DMS53 treated with DMSO at 0.1 percent for 48 hours (cell line): ENCODE measurements around the gene PAK4.

Experiments used
- DNase-seq: peaks from one replicate; lab custom pipeline; 2025; ENCODE audit not compliant: unreplicated experiment; lab: John Stamatoyannopoulos, UW

Gene PAK4

DNA sequence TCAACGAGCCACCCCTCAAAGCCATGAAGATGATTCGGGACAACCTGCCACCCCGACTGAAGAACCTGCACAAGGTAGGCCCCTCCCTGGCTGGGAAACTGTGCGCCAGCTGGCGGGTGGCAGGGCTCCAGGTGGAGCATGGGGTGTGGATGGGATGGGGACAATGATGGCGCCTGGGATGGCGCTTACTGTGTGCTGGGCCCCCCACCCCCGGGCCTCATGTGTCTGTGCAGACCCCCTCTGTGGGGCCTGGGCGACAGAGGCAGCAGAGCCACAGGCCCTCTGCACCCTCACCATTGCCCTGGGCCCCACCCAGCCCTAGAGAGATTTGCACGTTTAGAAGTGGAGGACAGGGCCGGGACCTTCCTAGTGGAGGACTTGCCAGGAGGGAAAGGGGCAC is 52.1 kb downstream of the PAK4 start:
- DNase-seq, result no peak

DNA sequence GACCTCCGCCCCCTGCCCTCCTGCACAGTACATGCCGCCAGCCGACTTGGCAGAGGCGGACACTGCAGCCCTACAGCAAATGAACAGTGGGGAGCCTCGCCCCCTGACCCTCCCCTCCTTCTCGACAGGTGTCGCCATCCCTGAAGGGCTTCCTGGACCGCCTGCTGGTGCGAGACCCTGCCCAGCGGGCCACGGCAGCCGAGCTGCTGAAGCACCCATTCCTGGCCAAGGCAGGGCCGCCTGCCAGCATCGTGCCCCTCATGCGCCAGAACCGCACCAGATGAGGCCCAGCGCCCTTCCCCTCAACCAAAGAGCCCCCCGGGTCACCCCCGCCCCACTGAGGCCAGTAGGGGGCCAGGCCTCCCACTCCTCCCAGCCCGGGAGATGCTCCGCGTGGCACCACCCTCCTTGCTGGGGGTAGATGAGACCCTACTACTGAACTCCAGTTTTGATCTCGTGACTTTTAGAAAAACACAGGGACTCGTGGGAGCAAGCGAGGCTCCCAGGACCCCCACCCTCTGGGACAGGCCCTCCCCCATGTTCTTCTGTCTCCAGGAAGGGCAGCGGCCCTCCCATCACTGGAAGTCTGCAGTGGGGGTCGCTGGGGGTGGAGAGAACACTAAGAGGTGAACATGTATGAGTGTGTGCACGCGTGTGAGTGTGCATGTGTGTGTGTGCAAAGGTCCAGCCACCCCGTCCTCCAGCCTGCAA is 52.9 kb downstream of the PAK4 start:
- no peak for DNase-seq

DNA sequence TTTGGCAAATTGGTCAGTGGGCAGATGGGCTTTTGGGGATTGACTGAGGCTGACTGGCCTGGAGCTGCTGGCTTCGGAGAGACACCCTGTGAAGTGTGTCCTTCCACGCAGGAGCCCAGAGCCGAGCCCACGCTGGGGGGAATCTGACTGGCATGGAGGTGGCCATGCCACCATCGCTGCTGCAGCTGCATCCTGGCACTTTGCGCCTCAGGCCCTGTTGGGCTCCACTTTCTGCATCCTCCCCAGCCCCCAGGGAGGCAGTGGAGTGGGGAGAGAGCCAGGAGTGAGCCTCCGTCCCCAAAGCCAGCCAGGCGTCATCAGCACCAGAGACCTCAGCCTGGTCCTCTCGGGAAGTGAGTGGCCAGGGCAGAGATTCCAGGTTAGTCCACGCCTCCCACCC is 54.2 kb downstream of the PAK4 start:
- DNase-seq, result no peak

DNA sequence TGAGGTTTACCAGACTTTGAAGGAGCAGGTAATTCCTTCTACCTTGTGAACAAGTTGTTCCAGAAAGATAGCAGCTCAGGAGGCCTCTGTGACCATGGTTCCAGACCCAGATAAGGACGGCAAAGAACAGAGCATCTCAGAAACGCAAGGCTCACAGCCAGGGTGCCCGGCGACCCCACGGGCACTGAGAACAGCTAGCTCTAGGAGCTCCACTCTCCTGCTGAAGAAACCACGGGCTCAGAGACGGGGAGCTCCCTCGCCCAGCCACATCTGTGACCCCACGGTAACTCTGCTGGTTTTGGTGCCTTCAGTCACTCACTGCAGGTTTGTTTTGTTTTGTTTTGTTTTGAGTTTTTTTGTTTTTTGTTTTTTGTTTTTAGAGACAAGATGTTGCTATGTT is 55.2 kb downstream of the PAK4 start:
- DNase-seq, result no peak

DNA sequence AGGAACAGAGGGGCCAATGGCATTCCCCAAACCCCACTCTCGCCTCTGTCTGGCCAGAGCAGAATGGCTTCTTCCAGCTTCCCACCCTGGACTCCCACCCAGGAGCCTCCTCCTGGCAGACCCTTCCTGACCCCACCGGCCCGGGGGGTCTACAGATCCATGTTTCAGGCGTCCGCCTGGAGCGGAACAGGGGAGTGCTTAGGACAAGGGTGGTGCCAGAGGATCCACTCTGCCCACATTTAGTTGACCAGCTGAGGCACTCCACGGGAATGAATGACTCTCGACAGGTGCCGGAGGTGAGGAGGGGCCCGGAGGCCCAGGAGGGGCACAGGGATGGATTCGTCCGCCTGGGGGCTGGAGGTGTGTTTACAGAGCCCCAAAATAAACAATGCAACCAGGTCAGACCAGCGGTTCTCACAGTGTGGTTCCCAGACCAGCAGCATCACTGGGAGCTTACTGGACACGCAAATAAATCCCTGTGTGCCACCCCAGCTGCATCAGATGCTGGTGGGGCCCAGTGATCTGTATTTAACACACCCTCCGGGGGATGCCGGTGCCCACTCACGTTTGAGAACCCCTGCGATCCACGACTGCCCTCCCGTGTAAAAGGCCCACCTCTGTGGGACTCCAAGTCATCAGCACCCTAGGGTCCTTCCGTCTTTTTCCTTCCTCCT is 56.1 kb downstream of the PAK4 start:
- DNase-seq, result no peak

DNA sequence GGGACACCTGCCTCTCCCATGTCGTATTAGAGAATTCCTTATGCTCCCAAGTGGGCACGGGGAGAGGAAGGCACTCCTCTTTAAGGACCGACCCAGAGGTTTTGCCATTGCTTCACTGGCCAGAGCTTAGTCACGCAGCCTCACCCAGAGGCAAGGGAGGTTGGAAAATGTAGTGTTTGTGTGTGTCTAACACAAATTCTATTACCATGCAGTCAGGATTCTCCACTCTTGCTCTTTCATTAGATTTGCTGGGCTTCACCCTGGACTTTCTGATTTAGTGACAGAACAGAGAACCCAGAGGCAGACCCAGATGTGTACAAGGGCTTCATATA is 56.6 kb downstream of the PAK4 start:
- DNase-seq, result no peak

DNA sequence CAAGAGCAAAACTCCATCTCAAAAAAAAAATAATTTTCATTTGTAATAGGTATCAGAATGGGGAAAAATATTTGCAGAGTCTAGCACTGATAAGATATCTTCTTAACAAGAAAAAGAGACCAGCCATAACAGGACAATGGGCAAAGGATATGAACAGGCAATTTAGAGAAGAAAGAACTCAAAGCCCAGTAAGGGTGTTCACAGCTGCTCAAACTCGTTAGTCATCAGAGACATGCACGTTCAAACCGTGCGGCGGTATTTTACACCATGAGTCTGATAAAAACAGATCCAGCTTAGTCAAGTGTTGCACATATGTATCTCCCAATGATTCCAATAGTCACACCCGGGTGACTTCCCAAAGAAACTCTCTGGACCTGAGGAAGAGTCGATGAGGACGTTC is 57.5 kb downstream of the PAK4 start:
- DNase-seq, result no peak

DNA sequence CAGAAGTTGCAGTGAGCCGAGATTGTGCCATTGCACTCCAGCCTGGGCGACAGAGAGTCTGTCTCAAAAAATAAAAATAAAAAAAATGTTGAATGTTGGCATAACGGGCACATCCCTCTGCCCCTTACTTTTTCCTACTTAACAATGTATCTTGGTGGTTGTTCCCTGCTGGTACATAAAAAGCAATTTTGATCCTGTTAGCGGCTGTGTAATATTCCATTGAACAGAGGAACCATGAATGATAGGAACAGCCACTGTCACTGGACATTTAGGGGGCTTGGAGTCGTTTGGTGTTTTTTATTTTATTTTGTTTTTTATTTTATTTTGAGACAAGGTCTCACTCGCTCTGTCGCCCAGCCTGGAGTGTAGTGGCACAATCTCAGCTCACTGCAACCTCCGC is 60.8 kb downstream of the PAK4 start:
- DNase-seq, result no peak

DNA sequence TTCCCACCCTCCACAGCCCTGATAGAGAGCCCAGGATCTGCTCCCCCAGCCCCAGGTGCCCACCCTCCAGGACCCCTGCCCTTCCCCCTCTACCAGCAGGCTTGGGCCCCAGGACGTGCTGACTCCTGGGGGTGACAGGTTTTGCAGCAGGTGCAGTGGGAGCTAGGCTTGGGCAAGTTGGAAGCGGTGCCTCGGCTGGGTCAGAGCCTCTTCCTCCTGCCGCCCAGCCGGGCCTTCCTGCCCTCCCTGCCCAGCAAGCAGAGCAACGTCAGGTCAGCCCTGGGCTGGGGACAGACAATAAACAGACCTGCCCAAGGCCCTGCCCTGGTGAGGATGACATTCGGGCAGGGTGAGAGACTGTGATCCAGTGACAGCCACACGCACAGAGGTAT is 62.0 kb downstream of the PAK4 start:
- no peak for DNase-seq

DNA sequence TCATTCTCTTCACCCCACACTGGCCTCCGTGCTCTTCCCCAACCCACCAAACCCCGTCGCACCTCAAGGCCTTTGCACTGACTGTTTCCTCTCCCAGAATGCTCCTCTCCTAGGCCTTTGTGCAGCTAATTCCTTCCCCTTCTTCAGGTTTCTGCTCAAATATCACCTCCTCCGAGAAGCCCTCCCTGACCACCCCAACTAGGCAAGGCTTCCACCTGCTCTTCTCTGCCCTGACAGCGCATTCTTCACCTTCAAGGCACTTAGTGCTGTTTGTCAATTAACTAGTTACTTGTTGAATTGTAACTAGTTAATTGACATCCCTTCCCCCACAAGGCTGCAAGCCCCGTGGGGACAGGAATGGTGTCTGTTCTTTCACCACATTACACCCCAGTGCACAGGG is 63.4 kb downstream of the PAK4 start:
- no peak for DNase-seq

DNA sequence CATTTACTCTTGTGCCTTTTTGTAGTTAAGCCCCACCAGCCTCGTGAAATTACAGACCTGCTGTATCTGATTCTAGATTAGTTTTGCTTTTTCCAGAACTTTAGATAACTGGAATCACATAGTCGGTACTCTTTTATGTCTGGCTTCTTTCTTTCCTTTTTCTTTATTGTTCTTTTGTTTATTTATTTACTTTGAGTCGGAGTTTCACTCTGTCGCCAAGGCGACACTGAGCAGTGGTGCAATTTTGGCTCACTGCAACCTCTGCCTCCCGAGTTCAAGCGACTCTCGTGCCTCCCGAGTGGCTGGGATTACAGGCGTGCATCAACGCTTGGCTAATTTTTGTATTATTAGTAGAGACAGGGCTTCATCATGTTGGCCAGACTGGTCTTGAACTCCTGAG is 65.2 kb downstream of the PAK4 start:
- DNase-seq, result no peak

DNA sequence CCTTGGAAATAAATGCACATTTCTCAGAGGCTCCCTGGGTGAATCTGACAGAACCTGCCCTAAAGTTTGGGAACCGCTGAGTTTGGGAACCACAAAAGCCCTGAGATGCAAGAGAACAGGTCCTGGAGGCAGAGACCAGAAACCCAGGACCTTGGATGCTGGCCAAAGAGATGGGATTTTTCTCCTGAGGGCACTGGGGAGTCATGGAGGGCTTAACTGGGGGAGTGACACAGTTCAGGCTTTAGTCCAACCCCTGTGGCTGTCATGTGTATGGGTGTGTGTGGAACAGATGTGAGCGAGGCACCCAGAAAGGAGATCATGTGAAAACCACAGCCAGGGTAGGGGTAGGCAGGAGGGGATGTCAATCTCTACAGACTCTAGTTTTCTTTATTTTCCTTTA is 67.3 kb downstream of the PAK4 start:
- DNase-seq, result no peak

DNA sequence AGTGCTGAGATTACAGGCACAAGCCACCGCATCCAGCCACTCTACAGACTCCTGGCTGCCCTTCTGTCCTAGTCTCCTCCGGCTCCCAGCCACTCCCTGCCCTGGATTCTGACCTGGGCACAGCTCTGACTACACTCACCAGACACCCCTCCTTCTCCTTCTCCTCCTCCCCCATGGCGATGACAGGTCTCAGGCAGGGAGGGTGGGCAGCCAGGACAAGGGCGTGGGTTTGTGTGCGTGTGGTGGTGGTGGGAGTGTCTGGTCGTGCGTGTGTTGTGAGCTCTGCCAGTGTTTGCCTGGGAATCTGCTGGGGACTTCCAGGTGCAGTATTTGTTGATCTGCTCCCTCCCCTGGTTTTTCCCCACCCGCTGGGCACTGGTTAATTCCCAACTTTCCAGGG is 68.2 kb downstream of the PAK4 start:
- no peak for DNase-seq

DNA sequence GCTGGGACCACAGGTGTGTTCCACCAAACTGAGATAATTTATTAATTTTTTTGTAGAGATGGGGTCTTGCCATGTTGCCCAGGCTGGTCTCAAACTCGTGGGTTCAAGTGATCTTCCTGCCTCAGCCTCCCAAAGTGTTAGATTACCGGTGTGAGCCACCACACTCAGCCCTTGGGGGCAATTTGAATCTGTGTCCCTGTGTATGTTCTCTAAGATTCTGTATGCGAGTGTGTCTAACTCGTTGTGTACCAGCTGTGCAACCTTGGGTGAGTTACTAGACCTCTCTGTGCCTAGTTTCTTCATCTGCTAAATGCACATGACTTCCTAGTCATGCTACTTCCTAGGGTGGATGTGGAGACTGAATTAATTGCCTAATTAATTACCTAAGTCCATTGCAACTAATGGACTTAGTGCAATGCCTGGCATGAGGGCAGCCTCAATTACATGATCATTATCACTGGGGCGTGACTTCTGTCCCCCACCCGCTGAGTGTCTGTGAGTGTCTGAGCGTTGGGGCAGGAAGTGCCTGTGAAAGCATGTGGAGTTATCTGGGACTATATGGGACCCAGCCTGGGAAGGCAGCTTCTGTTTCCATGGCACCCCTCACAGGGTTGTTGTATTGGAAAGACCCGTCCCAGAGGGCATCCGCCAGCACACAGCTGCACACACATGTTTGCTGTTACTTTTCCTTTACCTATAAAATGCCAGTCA is 69.4 kb downstream of the PAK4 start:
- DNase-seq, result no peak

DNA sequence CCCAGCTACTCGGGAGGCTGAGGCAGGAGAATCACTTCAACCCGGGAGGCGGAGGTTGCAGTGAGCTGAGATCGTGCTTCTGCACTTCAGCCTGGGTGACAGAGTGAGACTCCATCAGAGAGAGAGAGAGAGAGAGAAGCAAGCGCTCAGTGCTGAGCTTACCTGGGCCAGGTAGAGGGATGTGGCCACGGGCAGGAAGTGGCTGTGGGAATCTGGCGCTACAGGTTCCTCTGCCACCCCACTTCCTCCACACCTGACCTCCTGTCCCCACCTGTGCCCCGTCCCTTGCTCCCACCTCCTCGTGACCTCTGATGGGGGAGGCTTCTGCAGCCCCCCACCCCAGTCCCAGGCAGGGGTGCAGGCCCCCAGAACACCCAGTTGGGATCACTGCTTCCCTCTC is 70.2 kb downstream of the PAK4 start:
- peak; percentile 44 for DNase-seq

DNA sequence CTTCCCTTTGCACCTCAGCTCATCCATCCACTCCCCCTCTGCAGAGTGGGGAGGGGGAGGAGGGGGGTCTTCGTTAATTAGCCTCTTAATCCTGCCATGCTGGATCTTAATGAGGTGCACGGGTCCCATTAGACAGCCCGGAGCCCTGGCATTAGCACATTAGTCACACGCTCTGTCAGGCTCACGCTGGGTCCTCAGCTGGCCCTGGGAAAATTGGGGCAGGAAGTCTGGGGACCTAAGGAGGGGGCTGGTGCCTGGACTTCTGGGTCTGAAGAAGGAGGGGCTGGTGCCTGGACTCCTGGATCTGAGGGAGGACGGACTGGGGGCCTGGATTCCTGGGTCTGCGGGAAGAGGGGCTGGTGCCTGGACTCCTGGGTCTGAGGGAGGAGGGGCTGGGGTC is 70.7 kb downstream of the PAK4 start:
- no peak for DNase-seq

DNA sequence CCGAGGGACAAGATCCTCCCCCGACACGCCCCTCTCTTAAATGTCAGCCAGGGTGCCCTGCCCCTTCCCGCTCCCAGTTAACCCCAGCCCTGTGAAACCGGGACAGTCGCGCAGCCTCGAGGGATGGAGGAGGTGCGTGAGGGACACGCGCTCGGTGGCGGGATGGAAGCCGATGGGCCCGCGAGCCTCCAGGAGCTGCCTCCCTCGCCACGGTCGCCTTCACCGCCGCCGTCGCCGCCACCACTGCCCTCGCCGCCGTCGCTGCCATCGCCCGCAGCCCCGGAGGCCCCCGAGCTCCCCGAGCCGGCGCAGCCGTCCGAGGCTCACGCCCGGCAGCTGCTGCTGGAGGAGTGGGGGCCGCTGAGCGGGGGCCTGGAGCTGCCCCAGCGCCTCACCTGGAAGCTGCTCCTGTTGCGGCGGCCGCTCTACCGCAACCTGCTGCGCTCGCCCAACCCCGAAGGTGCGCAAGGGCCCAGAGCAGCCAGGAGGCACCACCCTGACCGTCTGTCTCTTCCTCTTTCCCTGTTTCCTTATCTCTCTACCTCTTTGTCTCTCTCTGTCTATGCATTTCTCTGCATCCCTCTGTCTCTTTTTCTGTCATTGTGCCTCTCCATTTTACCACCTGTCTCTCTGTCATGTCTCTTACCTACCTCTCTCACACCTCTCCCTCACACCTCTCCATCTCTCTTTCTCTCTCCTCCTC is 71.4 kb downstream of the PAK4 start, which contains the start of gene NCCRP1:
TSS of gene NCCRP1 (plus strand) at position 105 of the 703 bp plus-strand sequence. CDS start at position 124, 19 bp downstream.
- no peak for DNase-seq

DNA sequence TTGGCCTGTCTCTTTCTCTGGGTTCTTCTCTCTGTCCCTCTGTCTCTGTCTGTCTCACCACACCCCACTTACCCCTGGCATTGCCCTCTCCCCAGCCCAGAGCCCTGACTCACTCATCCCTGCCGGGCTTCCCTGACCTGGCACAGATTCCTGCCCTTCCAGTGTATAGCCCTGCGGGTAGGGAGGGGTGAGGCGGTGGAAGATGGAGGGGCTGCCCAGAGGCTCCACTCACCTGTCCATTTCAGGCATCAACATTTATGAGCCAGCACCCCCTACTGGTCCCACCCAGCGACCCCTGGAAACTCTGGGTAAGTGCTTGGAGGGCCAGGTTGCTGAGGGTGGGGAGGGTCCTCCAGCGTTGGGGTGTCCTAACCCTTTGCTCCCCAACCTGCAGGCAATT is 72.2 kb downstream of the PAK4 start:
- DNase-seq, result no peak

DNA sequence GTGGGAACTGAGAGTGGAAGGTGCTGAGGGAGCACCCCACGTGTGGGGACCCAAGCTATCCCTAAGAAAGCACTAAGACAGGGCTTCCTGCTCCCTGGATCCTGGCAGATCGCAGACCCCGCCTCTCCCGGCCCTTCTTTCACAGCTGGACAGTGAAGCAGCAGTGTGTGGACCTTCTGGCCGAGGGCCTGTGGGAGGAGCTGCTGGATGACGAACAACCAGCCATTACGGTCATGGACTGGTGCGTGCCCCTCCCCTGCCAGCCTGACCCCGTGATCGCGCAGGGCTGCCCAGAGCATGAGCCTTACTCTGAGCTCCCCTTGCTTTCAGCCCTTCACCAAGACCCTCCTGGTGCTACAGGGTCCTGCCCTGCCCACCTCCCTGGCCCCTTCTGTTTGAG is 73.4 kb downstream of the PAK4 start:
- DNase-seq, result peak; percentile 41

DNA sequence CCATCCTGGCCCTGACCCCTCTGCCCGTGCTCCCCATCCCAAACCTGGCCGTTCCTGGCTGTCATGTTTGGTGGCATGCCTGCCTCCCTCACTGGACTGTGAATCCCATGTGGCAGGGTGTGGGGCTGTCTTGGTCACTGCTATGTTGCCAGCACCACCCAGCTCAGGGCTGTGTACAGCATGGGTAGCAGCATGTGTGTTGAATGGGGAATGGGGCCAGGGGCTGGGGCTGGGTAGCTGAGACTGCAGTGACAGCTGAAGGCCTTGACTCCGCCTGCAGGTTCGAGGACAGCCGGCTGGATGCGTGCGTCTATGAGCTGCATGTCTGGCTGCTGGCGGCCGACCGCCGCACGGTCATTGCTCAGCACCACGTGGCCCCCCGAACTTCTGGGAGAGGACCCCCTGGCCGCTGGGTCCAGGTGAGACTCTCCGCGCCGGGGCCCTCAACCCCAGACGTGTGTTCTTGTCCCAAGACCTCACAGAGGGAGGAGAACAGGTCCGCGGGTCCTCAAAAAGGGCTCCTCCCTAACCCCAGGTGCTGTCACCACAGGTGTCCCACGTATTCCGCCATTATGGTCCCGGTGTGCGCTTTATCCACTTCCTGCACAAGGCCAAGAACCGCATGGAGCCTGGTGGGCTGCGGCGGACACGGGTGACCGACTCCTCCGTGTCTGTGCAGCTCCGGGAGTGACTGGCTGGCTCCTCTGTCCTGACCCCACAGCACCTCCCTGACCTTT is 74.6 kb downstream of the PAK4 start:
- no peak for DNase-seq

DNA sequence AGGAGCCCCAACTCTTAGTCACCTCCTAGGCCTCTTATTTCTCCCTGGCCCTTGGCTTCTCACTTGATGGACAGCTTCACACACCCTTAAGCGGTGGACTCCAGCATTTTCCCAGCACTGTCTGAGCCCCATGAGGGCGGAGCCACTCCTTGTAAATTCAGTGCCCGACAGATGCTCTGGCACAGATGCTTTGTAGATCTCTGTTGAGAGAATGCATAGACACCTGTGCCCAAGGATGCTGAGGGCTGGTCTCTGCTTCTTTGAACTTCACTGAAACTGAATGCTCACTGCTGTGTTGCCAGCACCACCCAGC is 75.2 kb downstream of the PAK4 start:
- DNase-seq, result no peak
